Endothelial cell of umbilical vein (primary cell): ENCODE measurements around the gene TMEM171. TPM values are rescaled to one million over a fixed set of nuclear protein-coding genes. Genes with fewer than 3 reads are reported as not detected.
A peak's percentile ranks its signal among the peaks of the same experiment; 100 is the strongest.

Source experiments
- BruUV-seq: library from RNA; stranded (reverse); fragments of 400-500 nt; replicated peaks from 2 replicates; lab custom pipeline; 2021; lab: Mats Ljungman, UMichigan
- CTCF ChIA-PET: fragments of 300-600, 350-600 bp; sonication (Branson Sonifier 250); formaldehyde crosslinking; loops from one replicate; lab custom pipeline; 2021; ENCODE audit warnings: antibody characterized with exemption, inconsistent platforms; lab: Charles Lee
- POLR2A ChIA-PET: fragments of 300-600, 350-600 bp; sonication (Branson Sonifier 250); formaldehyde crosslinking; loops from one replicate; lab custom pipeline; 2021; ENCODE audit warnings: antibody characterized with exemption, inconsistent platforms; lab: Charles Lee
- DNase-seq: peaks from one replicate; pipeline ENCODE4 v3.0.0-alpha.2; 2011; ENCODE audit warnings: low read depth, low spot score
- FAIRE-seq: peaks from 2 replicates; lab custom pipeline; 2011; peaks lifted over from hg19 to GRCh38; lab: Jason Lieb, UNC
- H2AFZ ChIP-seq: 2 replicates; pipeline ENCODE4 v1.6.0; 2012; ENCODE audit warnings: low read depth, low read length, control low read depth, inconsistent platforms
- H3K27ac ChIP-seq: 2 replicates; pipeline ENCODE4 v1.5.1; 2011; ENCODE audit warnings: low read depth, mild to moderate bottlenecking, control low read depth, low read length, moderate library complexity; ENCODE audit not compliant: insufficient read depth
- H3K27me3 ChIP-seq, 2 experiments: 2 replicates each; pipeline versions ENCODE4 v1.6.0 to v1.6.1; 2011; ENCODE audit warnings: low read length in 2 of 2, mixed read lengths in 1 of 2; ENCODE audit not compliant: control insufficient read depth in 2 of 2, insufficient read depth in 2 of 2
- H3K36me3 ChIP-seq, 2 experiments: 2 replicates in 1 of 2; 3 replicates in 1 of 2; pipeline ENCODE4 v1.5.1; 2011; ENCODE audit warnings: low read length in 2 of 2, mild to moderate bottlenecking in 1 of 2, moderate library complexity in 1 of 2; ENCODE audit not compliant: control insufficient read depth in 2 of 2, insufficient read depth in 2 of 2; ENCODE audit errors: extremely low read depth in 1 of 2
- H3K4me1 ChIP-seq: 3 replicates; pipeline ENCODE4 v1.5.1; 2011; ENCODE audit warnings: mild to moderate bottlenecking, low read length; ENCODE audit not compliant: control insufficient read depth, insufficient read depth; ENCODE audit errors: extremely low read depth
- H3K4me2 ChIP-seq: 2 replicates; pipeline ENCODE4 v1.6.1; 2011; ENCODE audit warnings: low read length, control low read depth, mixed read lengths; ENCODE audit not compliant: insufficient read depth
- H3K4me3 ChIP-seq, 3 experiments: fragments of 200-600 bp in 1 of 3; sonication (generic), shearing (Covaris generic) in 1 of 3; replicated peaks in 1 of 3; 2 replicates each; pipeline ENCODE4 v1.5.1; 2011 to 2016; ENCODE audit warnings: control low read depth in 3 of 3, low read length in 3 of 3, mild to moderate bottlenecking in 2 of 3, inconsistent platforms in 1 of 3, low read depth in 1 of 3, moderate library complexity in 1 of 3; ENCODE audit not compliant: insufficient read depth in 1 of 3
- H3K79me2 ChIP-seq: 2 replicates; pipeline ENCODE4 v1.6.0; 2012; ENCODE audit warnings: low read length, inconsistent platforms; ENCODE audit not compliant: control insufficient read depth, insufficient read depth
- H3K9ac ChIP-seq: replicated peaks from 2 replicates; pipeline ENCODE3; 2011; ENCODE audit warnings: low read length, control low read depth; ENCODE audit not compliant: insufficient read depth; ENCODE audit errors: extremely low read depth
- H3K9me1 ChIP-seq: replicated peaks from 3 replicates; pipeline ENCODE4 v1.6.0; 2011; ENCODE audit warnings: mild to moderate bottlenecking, low read length; ENCODE audit not compliant: control insufficient read depth, insufficient read depth; ENCODE audit errors: extremely low read depth
- H3K9me3 ChIP-seq: replicated peaks from 2 replicates; pipeline ENCODE4 v1.5.1; 2012; ENCODE audit warnings: low read length, inconsistent platforms; ENCODE audit not compliant: control insufficient read depth, insufficient read depth
- H4K20me1 ChIP-seq: replicated peaks from 2 replicates; pipeline ENCODE3; 2011; ENCODE audit warnings: mild to moderate bottlenecking, low read length; ENCODE audit not compliant: control insufficient read depth, insufficient read depth; ENCODE audit errors: extremely low read depth
- CTCF ChIP-seq, 2 donors: IDR thresholded peaks; 1 replicate in 1 of 2; 2 replicates in 1 of 2; pipeline ENCODE4 v1.5.1; 2011; ENCODE audit warnings: low read length in 2 of 2, mild to moderate bottlenecking in 2 of 2, moderate library complexity in 2 of 2, control low read depth in 1 of 2, inconsistent platforms in 1 of 2, low read depth in 1 of 2; ENCODE audit not compliant: insufficient read depth in 1 of 2; ENCODE audit errors: extremely low read depth in 1 of 2
- EZH2 ChIP-seq: IDR thresholded peaks from 2 replicates; pipeline ENCODE4 v1.6.1; 2012; ENCODE audit warnings: borderline replicate concordance, low read depth, mild to moderate bottlenecking, moderate library complexity, low read length, inconsistent platforms; ENCODE audit not compliant: severe bottlenecking
- FOS ChIP-seq: IDR thresholded peaks from 2 replicates; pipeline ENCODE4 v1.6.1; 2011; ENCODE audit warnings: mild to moderate bottlenecking, low read length, moderate library complexity, borderline replicate concordance; ENCODE audit not compliant: insufficient read depth
- GATA2 ChIP-seq: IDR thresholded peaks from 2 replicates; pipeline ENCODE4 v1.7.0; 2011; ENCODE audit warnings: low read depth, mild to moderate bottlenecking, moderate library complexity, mixed read lengths, low read length; ENCODE audit not compliant: insufficient read length, insufficient read depth
- JUN ChIP-seq: IDR thresholded peaks from 2 replicates; pipeline ENCODE4 v1.6.1; 2011; ENCODE audit warnings: borderline replicate concordance, low read depth; ENCODE audit not compliant: insufficient read length, insufficient read depth
- MAX ChIP-seq: IDR thresholded peaks from 2 replicates; pipeline ENCODE4 v1.6.1; 2011; ENCODE audit not compliant: insufficient read depth, insufficient read length
- MYC ChIP-seq: IDR thresholded peaks from one replicate; pipeline ENCODE4 v1.6.1; 2011; ENCODE audit warnings: mild to moderate bottlenecking, low read depth, low read length
- POLR2A ChIP-seq: IDR thresholded peaks from 2 replicates; pipeline ENCODE4 v1.6.1; 2012; ENCODE audit warnings: low read depth, mild to moderate bottlenecking, control low read depth, low read length
- POLR2AphosphoS5 ChIP-seq: IDR thresholded peaks from 2 replicates; pipeline ENCODE4 v1.6.1; 2012; ENCODE audit warnings: low read depth, mild to moderate bottlenecking, control low read depth, low read length, moderate library complexity; ENCODE audit not compliant: insufficient read depth
- dilution Hi-C: fragments of 300-500 bp; cut with MboI; formaldehyde crosslinking; loops from one replicate; pipeline ENCODE4 v1.15.0; 2019; ENCODE audit warnings: low sequenced_read_pairs; ENCODE audit not compliant: extremely low pct_ligation_motif_present
- intact Hi-C: fragments of 100-400 bp; cut with micrococcal nuclease; formaldehyde crosslinking; loops from one replicate; pipeline ENCODE4 v1.10.0; 2022
- polyA plus RNA-seq, 4 experiments: library from polyadenylated mRNA; depleted of rRNA in 3 of 4; stranded (reverse) in 3 of 4; unstranded in 1 of 4; fragments of >200 nt; gene quantifications; 2 replicates each; pipeline versions ENCODE4 v1.2.1 to v1.2.3, GENCODE V29; 2011 to 2012; ENCODE audit warnings: missing spikeins in 1 of 4
- total RNA-seq: library from RNA; stranded (reverse); gene quantifications from 2 replicates; pipeline ENCODE4 v1.2.3, GENCODE V29; 2021

Gene TMEM171
- total and polyA plus RNA-seq, 2 donors (not counting 3 experiments of a cell fraction or from before 2014, with no cell fraction given): 5.6 to 11.7 TPM

DNA sequence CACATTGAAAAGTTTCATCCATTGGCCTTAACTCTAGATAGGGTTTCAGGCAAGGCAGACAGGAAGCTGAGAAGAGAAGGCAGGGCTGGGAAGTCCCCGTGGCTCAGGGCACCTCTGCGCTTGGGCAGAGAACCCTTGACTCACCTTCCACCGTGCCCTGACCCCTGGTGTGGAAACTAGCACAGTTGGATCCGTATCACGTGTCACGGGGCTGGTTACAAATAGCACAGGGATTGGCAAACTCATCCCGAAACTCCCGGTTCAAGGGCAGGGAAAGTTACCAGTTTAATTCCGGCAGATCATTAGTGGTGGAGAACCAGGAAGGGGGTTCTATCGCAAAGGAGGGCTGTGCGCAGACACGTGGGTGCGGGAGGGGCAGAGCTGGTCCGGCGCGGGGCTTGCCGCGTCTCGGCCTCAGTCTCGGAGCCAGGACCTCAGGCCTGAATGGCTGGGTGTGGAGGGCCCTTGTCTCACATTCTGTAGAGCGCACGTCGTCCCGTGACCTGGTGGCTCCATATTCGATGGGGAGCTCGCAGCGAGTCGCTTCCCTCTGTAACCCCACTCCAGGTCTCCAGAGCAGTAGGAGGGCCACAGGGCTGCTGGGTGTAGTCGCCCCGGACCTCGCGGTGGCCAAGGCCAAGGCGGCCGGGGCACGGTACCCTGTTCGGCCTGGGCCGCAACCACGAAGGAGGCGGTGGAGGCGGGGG is 771 bp upstream of the TMEM171 start:
- no peaks in the 10 kb centered on the region for H3K9me1 ChIP-seq
- DNase-seq: peak; percentile 4
- no peaks in the 10 kb centered on the region for H3K36me3 ChIP-seq
- H3K9ac ChIP-seq: no peak overlapping the region
- peaks cover 32% of the 10 kb centered on the region for H3K4me1 ChIP-seq
- dilution Hi-C loops: no loop called here
- H3K4me2 ChIP-seq: peak overlapping the region; percentile 92
- no peak overlapping the region for H3K27ac ChIP-seq
- peaks cover 14% of the 10 kb centered on the region for H3K79me2 ChIP-seq
- ChIA-PET CTCF (interaction anchor here (0.7 to 1.5 kb wide), 4 partner anchors 9 to 96 kb away, joined by 3 to 9 read pairs (median 4); no protein-coding TSS in a partner anchor), POLR2A (no interaction called here)
- no peaks in the 10 kb centered on the region for H4K20me1 ChIP-seq
- FAIRE-seq: no peak
- peak overlapping the region; percentile 39 to 95 (median 86) for H3K4me3 ChIP-seq
- H3K9me3 ChIP-seq: no peaks in the 10 kb centered on the region
- peak overlapping the region; percentile 92 for H2AFZ ChIP-seq
- H3K27me3 ChIP-seq: peaks cover 0 to 2% of the 10 kb centered on the region in 2 experiments
- TF ChIP-seq POLR2A (no peak), JUN (no peak), EZH2 (no peak), MAX (no peak), POLR2AphosphoS5 (no peak), FOS (no peak), MYC (no peak), CTCF (IDR thresholded peaks at IDR 0.05; ENCODE audit: extremely low read depth in 1 of 2, insufficient read depth in 1 of 2, low read depth in 1 of 2, low read length in 2 of 2) (no peak), GATA2 (no peak)
- intact Hi-C loops: loop anchor here (5.0 kb wide), 1 partner anchor 162 kb away; the partner anchor contains the start of gene FCHO2
- BruUV-seq: no TSS peak
